SK-N-SH (cell line): ENCODE results near the gene CLEC9A. TPM values are rescaled to one million over a fixed set of nuclear protein-coding genes. Genes with fewer than 3 reads are reported as not detected.

Experiments used
- CTCF ChIA-PET: fragments of 300-600, 350-600 bp; formaldehyde crosslinking; extraction: SDS; loops from one replicate; lab custom pipeline; 2021; lab: Yijun Ruan, JAX
- POLR2A ChIA-PET: fragments of 350-600 bp; sonication (Branson Sonifier 250); formaldehyde crosslinking; extraction: SDS; loops from one replicate; lab custom pipeline; 2020; ENCODE audit warnings: antibody characterized with exemption, inconsistent platforms; lab: Yijun Ruan, JAX
- DNase-seq: peaks from one replicate; pipeline ENCODE4 v3.0.0; 2012
- H2AFZ ChIP-seq: fragments of 200-600 bp; sonication (generic); 2 replicates; pipeline ENCODE4 v1.8.1; 2016; ENCODE audit warnings: antibody characterized with exemption, mild to moderate bottlenecking, low read depth
- H3F3A ChIP-seq: fragments of 200-600 bp; sonication (generic); replicated peaks from 2 replicates; pipeline ENCODE3; 2016; ENCODE audit warnings: antibody characterized with exemption, mild to moderate bottlenecking; ENCODE audit not compliant: insufficient read depth
- H3K27ac ChIP-seq, 2 experiments: fragments of 200-500 bp in 1 of 2; fragments of 200-600 bp in 1 of 2; sonication (Bioruptor generic) in 1 of 2; sonication (generic), shearing (Covaris generic) in 1 of 2; 2 replicates each; pipeline versions ENCODE4 v1.5.1 to v1.6.1; 2014 to 2016; ENCODE audit warnings: low read depth in 2 of 2, inconsistent platforms in 1 of 2, low read length in 1 of 2, mild to moderate bottlenecking in 1 of 2, mixed read lengths in 1 of 2
- H3K27me3 ChIP-seq: fragments of 200-600 bp; sonication (generic), shearing (Covaris generic); 2 replicates; pipeline ENCODE4 v1.6.1; 2016; ENCODE audit warnings: mixed run types; ENCODE audit not compliant: insufficient read depth
- H3K36me3 ChIP-seq, 2 experiments: fragments of 200-500 bp in 1 of 2; fragments of 200-600 bp in 1 of 2; sonication (Bioruptor generic) in 1 of 2; sonication (generic) in 1 of 2; replicated peaks in 1 of 2; 2 replicates each; pipeline versions ENCODE3 to v1.5.1; 2014 to 2016; ENCODE audit warnings: low read length in 1 of 2, mild to moderate bottlenecking in 1 of 2; ENCODE audit not compliant: insufficient read depth in 2 of 2, control insufficient read depth in 1 of 2
- H3K4me1 ChIP-seq, 2 experiments: fragments of 200-500 bp in 1 of 2; fragments of 200-600 bp in 1 of 2; sonication (Bioruptor generic) in 1 of 2; sonication (generic), shearing (Covaris generic) in 1 of 2; 2 replicates each; pipeline versions ENCODE4 v1.5.1 to v1.6.1; 2014 to 2016; ENCODE audit warnings: low read depth in 1 of 2, low read length in 1 of 2, mixed run types in 1 of 2; ENCODE audit not compliant: insufficient read depth in 2 of 2, control insufficient read depth in 1 of 2
- H3K4me2 ChIP-seq: fragments of 200-600 bp; sonication (generic), shearing (Covaris generic); 2 replicates; pipeline ENCODE4 v1.6.1; 2017; ENCODE audit warnings: mixed run types
- H3K4me3 ChIP-seq, 2 experiments: fragments of 200-500 bp in 1 of 2; fragments of 200-600 bp in 1 of 2; sonication (Bioruptor generic) in 1 of 2; sonication (generic), shearing (Covaris generic) in 1 of 2; 2 replicates each; pipeline versions ENCODE4 v1.5.1 to v1.8.1; 2014 to 2016; ENCODE audit warnings: low read depth in 2 of 2, inconsistent platforms in 1 of 2, low read length in 1 of 2, mild to moderate bottlenecking in 1 of 2, mixed read lengths in 1 of 2, moderate library complexity in 1 of 2
- H3K79me2 ChIP-seq: fragments of 200-600 bp; sonication (generic); 2 replicates; pipeline ENCODE4 v1.8.1; 2017; ENCODE audit warnings: mild to moderate bottlenecking; ENCODE audit not compliant: insufficient read depth
- H3K9ac ChIP-seq: fragments of 200-600 bp; sonication (generic); 2 replicates; pipeline ENCODE4 v1.6.1; 2017; ENCODE audit warnings: mixed run types
- H3K9me2 ChIP-seq: fragments of 200-600 bp; sonication (generic); 2 replicates; pipeline ENCODE4 v1.6.1; 2017; ENCODE audit warnings: mixed run types
- H3K9me3 ChIP-seq: fragments of 200-600 bp; sonication (generic); 2 replicates; pipeline ENCODE4 v1.6.1; 2017; ENCODE audit warnings: mixed run types, mild to moderate bottlenecking, moderate library complexity
- H4K20me1 ChIP-seq: fragments of 200-600 bp; sonication (generic); 2 replicates; pipeline ENCODE4 v1.6.1; 2017; ENCODE audit warnings: mild to moderate bottlenecking, mixed run types; ENCODE audit not compliant: insufficient read depth
- CHD2 ChIP-seq: fragments of 150-350 bp; IDR thresholded peaks from 2 replicates; pipeline ENCODE4 v1.6.1; 2018; ENCODE audit warnings: low read length; ENCODE audit not compliant: partially characterized antibody
- FOSL2 ChIP-seq: IDR thresholded peaks from 2 replicates; pipeline ENCODE4 v1.4.0; 2012; ENCODE audit warnings: low read depth, mild to moderate bottlenecking, moderate library complexity, borderline replicate concordance
- FOXJ3 ChIP-seq: sonication (generic); formaldehyde crosslinking; IDR thresholded peaks from 2 replicates; pipeline ENCODE4 v1.5.1; 2020; ENCODE audit warnings: mild to moderate bottlenecking, missing genetic modification reagents
- GABPA ChIP-seq: IDR thresholded peaks from 2 replicates; pipeline ENCODE4 v1.4.0; 2012; ENCODE audit warnings: low read depth, mild to moderate bottlenecking
- MAX ChIP-seq: IDR thresholded peaks from 2 replicates; pipeline ENCODE4 v1.4.0; 2012; ENCODE audit warnings: low read depth
- MXI1 ChIP-seq: IDR thresholded peaks from 2 replicates; pipeline ENCODE4 v1.6.1; 2012; ENCODE audit warnings: mild to moderate bottlenecking, low read depth, low read length, improper control_type of control experiment
- PBX3 ChIP-seq: IDR thresholded peaks from 2 replicates; pipeline ENCODE4; 2012
- RCOR1 ChIP-seq: fragments of 150-350 bp; IDR thresholded peaks from 2 replicates; pipeline ENCODE4 v1.6.1; 2017; ENCODE audit warnings: antibody characterized with exemption, low read length
- REST ChIP-seq: IDR thresholded peaks from 2 replicates; pipeline ENCODE4 v1.6.1; 2012; ENCODE audit warnings: mild to moderate bottlenecking, low read depth, low read length, moderate library complexity
- RFX5 ChIP-seq: IDR thresholded peaks from 2 replicates; pipeline ENCODE4 v1.6.1; 2012; ENCODE audit warnings: mild to moderate bottlenecking, improper control_type of control experiment, low read length
- USF1 ChIP-seq: IDR thresholded peaks from 2 replicates; pipeline ENCODE4 v1.4.0; 2012; ENCODE audit warnings: low read depth, borderline replicate concordance
- WGBS: methylation state at CpG from one replicate; pipeline ENCODE4 v1.1.6; 2017; ENCODE audit warnings: low lambda C conversion rate; 5-methylcytosine and 5-hydroxymethylcytosine counted together
- polyA plus RNA-seq, 3 experiments: library from polyadenylated mRNA; depleted of rRNA; stranded (reverse); fragments of >200 nt; gene quantifications; 2 replicates each; pipeline ENCODE4 v1.2.3, GENCODE V29; 2012

The CLEC9A gene
- polyA plus RNA-seq, 1 of the 3 experiments (the other 2 are of a cell fraction): not detected

- Histone ChIP-seq H4K20me1 (no peaks in the 10 kb centered on the region), H2AFZ (no peak overlapping the region), H3K9ac (no peak overlapping the region), H3K4me3 (no peak overlapping the region)
- DNase-seq: no peak
- POLR2A ChIA-PET: no interaction called here
- CTCF ChIA-PET: no interaction called here
- no peak for TF ChIP-seq PBX3
- no peak for TF ChIP-seq RCOR1
- no peak for TF ChIP-seq RFX5
- no peak for TF ChIP-seq GABPA
- TF ChIP-seq, all 33 proteins: peak for 0
- Histone ChIP-seq H3K4me2 (no peak overlapping the region), H3K36me3 (no peaks in the 10 kb centered on the region), H3K4me1 (no peaks in the 10 kb centered on the region), H3K27me3 (peaks cover 5% of the 10 kb centered on the region; the same call in 1 of the 2 replicates), H3K79me2 (no peaks in the 10 kb centered on the region), H3F3A (no peaks in the 10 kb centered on the region), H3K9me2 (no peaks in the 10 kb centered on the region), H3K9me3 (no peaks in the 10 kb centered on the region), H3K27ac (no peak overlapping the region)
These were observed 45.0 kb downstream of the CLEC9A start for GRCh38 chr12:10075451-10075850.

GRCh38 chr12:10082117-10082874 is 51.8 kb downstream of the CLEC9A start:
- Histone ChIP-seq H3K9me2 (no peaks in the 10 kb centered on the region), H3F3A (no peaks in the 10 kb centered on the region), H4K20me1 (no peaks in the 10 kb centered on the region), H3K36me3 (no peaks in the 10 kb centered on the region), H3K27ac (no peak overlapping the region), H3K9ac (no peak overlapping the region), H3K79me2 (no peaks in the 10 kb centered on the region), H2AFZ (no peak overlapping the region), H3K27me3 (0 out of 2 replicates have a peak, but pooled peaks cover 5% of the 10 kb centered on the region), H3K4me1 (no peaks in the 10 kb centered on the region), H3K9me3 (no peaks in the 10 kb centered on the region), H3K4me2 (no peak overlapping the region), H3K4me3 (no peak overlapping the region)
- CTCF ChIA-PET: no interaction called here
- WGBS: 16% methylated on average over 5 of the region's 5 CpGs
- DNase-seq: no peak
- TF ChIP-seq MXI1 (no peak), FOXJ3 (no peak), FOSL2 (no peak), GABPA (no peak), REST (no peak), MAX (no peak), USF1 (no peak), CHD2 (no peak)
- POLR2A ChIA-PET: no interaction called here
